HG02840 (cell line): ENCODE data around the gene PLEKHF1.
A peak's percentile ranks its signal among the peaks of the same experiment; 100 is the strongest.
"Not testable (repeated sequence)": the region's sequence is repeated elsewhere in the genome, so short reads cannot be mapped to it uniquely, and the experiment has no call there.

ENCODE experiments used
- ATAC-seq: cut with Tn5 transposase; IDR thresholded peaks from one replicate; pipeline ENCODE4 v1.9.1; 2021; ENCODE audit warnings: mild to moderate bottlenecking, moderate library complexity, moderate number of reproducible peaks; ENCODE audit not compliant: unreplicated experiment, low FRiP score

The PLEKHF1 gene

GRCh38 chr19:29697523-29698261, 32.4 kb downstream of the PLEKHF1 start:
- ATAC-seq, result no peak

- no peak for ATAC-seq
Observed at GRCh38 chr19:29699861-29700260, 34.6 kb downstream of the PLEKHF1 start.

DNA sequence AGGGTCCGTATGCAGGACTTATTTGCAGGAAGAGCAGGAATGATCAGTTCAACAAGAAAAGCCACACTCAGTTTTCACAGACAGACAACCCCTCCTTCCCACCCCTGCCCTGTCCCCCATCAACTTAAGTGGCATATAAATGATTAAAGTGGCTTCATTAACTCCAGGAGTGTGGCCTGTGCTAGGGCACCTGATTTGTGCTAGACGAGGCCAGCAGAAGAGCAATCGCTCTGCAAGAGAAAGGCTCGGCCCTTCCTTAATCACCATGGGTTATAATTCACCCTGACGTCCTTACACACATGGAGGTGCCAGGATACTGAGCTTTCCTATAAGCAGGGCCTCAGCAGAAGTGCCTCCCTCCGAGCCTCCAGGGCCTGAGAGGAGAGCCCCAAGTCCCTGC, 35.2 kb downstream of the PLEKHF1 start:
- no peak for ATAC-seq

GRCh38 chr19:29702161-29702962, 37.1 kb downstream of the PLEKHF1 start:
- ATAC-seq, result no peak

- no peak for ATAC-seq
Observed at GRCh38 chr19:29702963-29703320, 37.7 kb downstream of the PLEKHF1 start.

DNA sequence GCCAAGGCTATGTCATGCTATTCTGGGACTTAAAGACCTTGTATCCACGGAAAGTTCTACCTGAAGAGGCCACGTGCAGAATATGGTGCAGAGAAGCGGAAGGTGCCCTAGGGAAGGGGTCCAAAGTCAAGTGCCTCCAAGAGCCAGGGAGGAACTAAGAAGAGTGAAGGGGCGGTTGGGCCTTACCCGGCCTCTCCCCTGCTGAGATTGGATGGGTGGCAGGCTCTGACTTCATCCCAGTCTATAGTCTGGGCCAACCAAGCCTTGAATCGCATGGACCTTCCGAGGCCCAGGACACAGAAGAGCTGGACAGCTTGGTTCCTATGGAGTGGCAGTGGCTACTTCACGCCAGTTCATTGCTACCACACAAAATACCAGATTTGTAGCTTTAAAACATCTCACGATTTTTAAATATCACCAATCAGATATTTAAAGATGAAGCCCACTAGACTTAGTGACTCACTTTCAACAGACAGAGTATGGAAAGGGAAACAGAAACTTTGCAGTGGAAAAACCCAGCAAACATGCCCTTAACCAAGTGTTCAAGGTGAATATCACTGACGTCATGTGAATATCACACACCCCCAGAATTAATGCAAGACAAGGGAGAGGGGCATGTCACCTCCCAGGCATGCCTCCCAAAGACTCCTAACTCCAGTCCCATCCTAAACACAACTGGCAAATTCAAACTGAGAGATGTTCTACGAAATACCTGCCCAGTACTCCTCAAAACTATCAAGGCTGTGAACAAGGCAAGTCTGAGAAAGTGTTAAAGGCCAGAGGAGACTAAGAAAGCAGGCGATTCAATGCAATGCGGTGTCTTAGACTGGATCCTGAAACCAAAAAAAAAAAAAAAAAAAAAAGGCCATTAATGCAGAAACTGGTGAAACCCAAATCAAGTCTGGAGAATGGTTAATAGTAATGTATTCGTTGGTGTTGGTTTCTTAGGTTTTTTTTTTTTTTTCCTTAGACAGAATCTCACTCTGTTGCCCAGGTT, 39.6 kb downstream of the PLEKHF1 start:
- peak; percentile 73 for ATAC-seq

GRCh38 chr19:29705706-29706105, 40.4 kb downstream of the PLEKHF1 start:
- no peak for ATAC-seq

DNA sequence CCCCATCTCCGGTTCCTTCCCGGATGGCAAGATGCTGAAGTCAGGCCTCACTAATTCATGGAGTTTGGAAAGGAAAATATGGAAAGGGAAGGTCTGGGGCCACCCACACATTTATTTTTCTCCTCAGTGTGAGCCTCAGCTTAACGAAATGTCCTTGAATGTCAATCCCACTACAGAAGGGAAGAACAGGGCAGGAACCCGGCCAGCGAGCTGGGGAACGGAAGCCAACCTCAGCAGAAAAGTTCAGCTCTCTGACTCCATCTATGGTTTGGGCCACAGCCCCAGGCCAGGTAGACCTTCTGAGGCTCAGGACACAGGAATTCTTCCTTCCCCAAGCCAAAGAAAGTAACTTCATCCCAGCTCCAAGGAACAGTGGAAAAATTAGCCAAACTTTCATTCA, 41.4 kb downstream of the PLEKHF1 start:
- ATAC-seq, result no peak

DNA sequence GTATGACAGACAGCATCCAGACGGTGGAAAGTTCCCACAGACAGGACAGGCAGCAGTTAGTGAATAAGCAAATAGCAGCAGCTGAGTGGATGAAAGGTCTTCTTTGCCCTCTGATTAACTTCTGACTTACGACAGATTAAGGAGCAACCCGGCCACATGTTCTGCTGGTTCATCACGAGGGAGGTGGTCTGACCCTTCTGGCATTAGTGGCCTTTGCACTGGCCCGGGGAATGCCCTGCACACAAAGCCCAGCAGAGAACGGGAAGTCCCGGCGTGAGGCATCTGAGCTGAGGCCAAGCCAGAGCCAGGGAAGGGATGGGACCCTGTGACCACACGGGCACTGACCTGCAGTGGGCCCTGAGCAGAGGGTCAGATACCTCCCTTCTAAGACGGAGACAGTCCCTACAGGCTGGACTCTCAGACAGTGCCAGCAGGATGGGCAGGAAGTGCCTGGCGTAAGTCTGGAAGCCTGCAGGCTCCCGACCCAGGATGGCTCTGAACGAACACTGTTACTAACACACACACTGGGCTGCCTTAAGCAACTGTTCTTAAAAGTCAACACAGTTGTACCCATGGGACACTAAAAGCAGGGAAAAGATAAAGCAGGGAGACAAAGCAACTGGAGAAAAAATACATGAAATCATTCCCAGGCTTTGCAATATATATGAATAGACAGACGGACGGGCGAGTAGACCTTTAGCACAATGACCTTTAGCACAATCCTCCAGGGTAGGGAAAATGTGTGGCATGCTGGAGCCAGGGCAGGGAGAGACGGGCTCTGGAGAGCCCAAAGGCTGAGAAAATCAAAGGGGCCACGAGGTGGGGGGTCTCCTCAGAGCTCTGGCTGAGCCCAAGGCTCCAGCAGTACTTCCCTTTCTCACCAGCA, 43.5 kb downstream of the PLEKHF1 start:
- no peak for ATAC-seq

DNA sequence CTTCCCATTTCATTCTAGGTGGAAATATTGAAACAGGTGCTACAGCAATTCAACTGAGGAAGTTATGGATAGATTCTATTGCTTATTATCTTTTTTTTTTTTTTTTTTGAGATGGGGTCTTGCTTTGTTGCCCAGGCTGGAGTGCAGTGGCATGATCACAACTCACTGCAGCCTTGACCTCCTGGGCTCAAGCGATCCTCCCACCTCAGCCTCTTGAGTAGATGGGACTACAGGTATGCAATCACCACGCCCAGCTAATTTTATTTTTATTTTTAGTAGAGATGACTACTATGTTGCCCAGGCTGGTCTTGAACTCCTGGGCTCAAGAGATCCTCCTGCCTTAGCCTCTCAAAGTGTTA, 44.2 kb downstream of the PLEKHF1 start:
- ATAC-seq, result not testable (repeated sequence)

DNA sequence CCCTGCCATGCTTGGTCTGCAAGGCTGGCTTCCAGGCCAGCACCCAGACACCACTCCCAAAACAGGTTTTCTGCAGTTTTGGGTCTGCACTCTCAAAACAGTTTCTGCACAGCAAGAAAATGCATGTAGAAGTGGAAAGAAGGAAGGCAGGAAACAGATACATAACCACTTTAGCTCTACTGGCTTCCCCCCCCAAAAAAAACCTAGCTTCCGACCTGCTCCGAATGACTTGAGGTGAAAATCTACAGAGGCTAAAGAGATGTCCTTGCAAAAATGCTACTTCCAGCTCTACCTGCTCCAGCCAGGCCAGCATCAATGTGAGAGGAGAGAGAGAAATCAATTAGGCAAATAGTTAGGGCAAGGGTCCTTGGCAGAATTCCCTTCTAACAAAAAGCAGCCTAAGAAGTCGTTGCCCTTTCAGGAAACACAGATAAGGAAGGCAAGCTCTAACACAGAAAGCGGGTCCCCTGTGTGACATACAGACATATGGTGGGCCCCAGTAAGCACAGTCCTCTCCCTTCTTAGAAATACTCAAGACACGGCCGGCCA, 46.4 kb downstream of the PLEKHF1 start:
- ATAC-seq, result no peak

- no peak for ATAC-seq
Observed at GRCh38 chr19:29712744-29713516, 47.7 kb downstream of the PLEKHF1 start.

DNA sequence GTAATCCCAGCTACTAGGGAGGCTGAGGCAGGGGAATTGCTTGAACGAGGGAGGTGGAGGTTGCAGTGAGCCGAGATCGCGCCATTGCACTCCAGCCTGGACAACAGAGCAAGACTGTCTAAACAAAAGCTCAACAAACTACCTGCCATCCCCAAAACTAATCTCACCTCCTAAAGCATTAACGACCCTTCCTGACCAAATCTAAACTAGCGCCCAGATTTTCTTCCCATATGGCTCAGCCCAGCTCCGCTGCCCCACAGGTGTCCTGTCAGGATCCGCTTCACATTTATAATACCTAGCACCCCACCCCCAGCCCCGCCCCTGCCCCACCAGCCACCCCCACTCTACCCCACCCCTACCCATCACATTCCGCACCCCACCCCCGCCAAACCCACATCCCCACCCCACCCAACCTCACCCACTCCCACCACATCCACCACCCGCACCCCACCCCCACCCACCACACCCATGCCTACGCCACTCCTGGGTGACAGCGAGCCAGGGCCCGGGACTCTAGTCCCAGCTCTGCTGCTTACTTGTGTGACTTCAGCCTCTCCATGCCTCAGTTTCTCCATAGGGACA, 49.2 kb downstream of the PLEKHF1 start:
- ATAC-seq, result peak; percentile 9

DNA sequence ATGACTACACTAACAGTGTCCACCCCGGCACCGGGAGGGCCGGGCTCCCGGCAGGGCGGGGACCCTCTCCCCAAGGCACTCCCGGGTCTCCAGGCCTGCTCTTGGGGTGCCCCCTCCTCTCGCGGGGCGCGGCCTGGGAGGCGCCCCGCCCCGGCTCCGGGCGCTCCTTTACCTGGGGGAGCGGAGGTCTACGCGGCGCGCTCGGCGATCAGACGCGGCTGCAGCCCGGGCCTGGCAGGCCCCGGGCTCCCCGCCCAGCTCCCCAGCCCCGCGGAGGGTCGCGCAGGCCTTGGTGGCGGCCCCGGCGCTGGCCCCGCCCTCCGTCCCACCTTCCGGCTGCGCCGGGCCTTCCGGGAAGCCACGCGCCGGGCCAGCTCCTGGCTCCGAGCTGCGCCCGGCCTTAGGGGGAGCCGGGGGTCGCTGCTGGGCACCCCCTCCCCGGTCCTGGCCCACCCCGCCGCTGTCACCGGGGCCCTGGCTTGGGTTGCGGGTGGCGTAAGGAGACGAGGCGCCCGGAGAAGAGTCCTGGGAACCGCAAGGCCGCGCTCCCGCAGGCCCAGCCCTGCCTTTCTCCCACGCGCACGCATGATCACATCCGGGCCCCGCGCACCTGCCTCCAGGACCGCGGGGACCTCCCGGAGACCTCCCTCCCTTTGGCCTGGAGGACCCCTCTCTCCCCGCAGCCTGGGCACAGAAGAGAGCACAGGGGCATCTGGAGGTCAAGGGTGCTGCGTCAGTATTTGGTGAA, 49.9 kb downstream of the PLEKHF1 start, which contains the start of gene C19orf12:
TSS of gene C19orf12 (minus strand) at position 309 of the 748 bp plus-strand sequence. CDS start 6,848 bp downstream, outside the sequence.
- peak; percentile 75 for ATAC-seq

- peak; percentile 14 for ATAC-seq
Observed at GRCh38 chr19:29715701-29716581, 50.7 kb downstream of the PLEKHF1 start.

GRCh38 chr19:29717051-29717450, 51.8 kb downstream of the PLEKHF1 start:
- no peak for ATAC-seq
